Fibroblast of gingiva (primary cell): ENCODE results near the gene DDB1.

Experiments
- DNase-seq: peaks from one replicate; pipeline ENCODE4 v3.0.0-alpha.2; 2011; ENCODE audit warnings: low read depth

Gene DDB1

GRCh38 chr11:61332797-61333549 lies at the start of gene DDB1, which contains the start of gene TKFC:
TSS of gene DDB1 (minus strand) at chr11:61333105. CDS start at chr11:61332968, 137 bp downstream.
TSS of gene TKFC (plus strand) at chr11:61333228. CDS start at chr11:61334729, 1,501 bp downstream.
- peak; percentile 89 for DNase-seq

GRCh38 chr11:61380884-61381283 lies 48.0 kb upstream of the DDB1 start:
- no peak for DNase-seq

GRCh38 chr11:61378713-61379313 lies 45.9 kb upstream of the DDB1 start:
- DNase-seq, result peak; percentile 97

GRCh38 chr11:61377461-61378160 lies 44.7 kb upstream of the DDB1 start:
- DNase-seq, result no peak

- no peak for DNase-seq
These were observed 42.8 kb upstream of the DDB1 start for GRCh38 chr11:61375761-61376108.

GRCh38 chr11:61372659-61373420 lies 39.9 kb upstream of the DDB1 start:
- no peak for DNase-seq

- no peak for DNase-seq
These were observed 37.6 kb upstream of the DDB1 start for GRCh38 chr11:61370349-61371005.

- peak; percentile 90 for DNase-seq
These were observed 36.8 kb upstream of the DDB1 start for GRCh38 chr11:61369372-61370348.

GRCh38 chr11:61368646-61369045 lies 35.7 kb upstream of the DDB1 start:
- no peak for DNase-seq

GRCh38 chr11:61367406-61367805 lies 34.5 kb upstream of the DDB1 start:
- DNase-seq, result no peak

GRCh38 chr11:61364012-61364675 lies 31.2 kb upstream of the DDB1 start:
- DNase-seq, result no peak

- peak; percentile 46 for DNase-seq
These were observed 29.6 kb upstream of the DDB1 start for GRCh38 chr11:61362542-61362875.

GRCh38 chr11:61361741-61362541 lies 29.0 kb upstream of the DDB1 start, which contains the start of the genes CYB561A3 and TMEM138:
TSS of gene CYB561A3 (minus strand) at chr11:61361882. CDS start at chr11:61356713, 5,169 bp downstream.
TSS of gene TMEM138 (plus strand) at chr11:61362374. CDS start at chr11:61364391, 2,017 bp downstream.
- peak; percentile 93 for DNase-seq

- no peak for DNase-seq
These were observed 28.4 kb upstream of the DDB1 start for GRCh38 chr11:61361237-61361740.

- no peak for DNase-seq
These were observed 26.6 kb upstream of the DDB1 start for GRCh38 chr11:61359516-61359915.

- DNase-seq, result no peak
These were observed 25.7 kb upstream of the DDB1 start for GRCh38 chr11:61358566-61358965.

- no peak for DNase-seq
These were observed 25.0 kb upstream of the DDB1 start for GRCh38 chr11:61357894-61358239.

- no peak for DNase-seq
These were observed 24.5 kb upstream of the DDB1 start for GRCh38 chr11:61357233-61357893.
